HG03025 (cell line): Measurements from ENCODE around the gene MTHFD2L.

Experiments used
- ATAC-seq: cut with Tn5 transposase; IDR thresholded peaks from one replicate; pipeline ENCODE4 v1.9.1; 2021; ENCODE audit warnings: mild to moderate bottlenecking, moderate library complexity; ENCODE audit not compliant: unreplicated experiment, low FRiP score

The MTHFD2L gene

DNA sequence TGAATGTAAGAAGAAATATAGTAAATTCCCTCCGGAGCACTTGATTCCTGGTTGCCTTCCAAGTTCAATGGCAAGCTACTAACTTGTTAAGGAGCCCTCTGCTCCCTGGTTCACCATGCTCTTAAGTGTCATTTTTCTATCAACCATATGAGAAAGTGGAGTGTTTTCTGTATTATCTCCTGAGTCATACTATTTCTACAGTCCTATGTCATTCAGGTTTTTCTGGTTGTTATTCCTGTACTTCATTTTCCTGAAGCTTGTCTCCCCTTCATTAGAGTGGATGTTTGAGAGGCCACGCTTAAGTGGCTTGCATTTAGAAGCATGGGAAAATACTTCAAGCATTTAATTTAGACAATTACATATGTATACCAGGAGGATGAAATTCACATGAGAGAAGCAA is 135.6 kb downstream of the MTHFD2L start:
- no peak for ATAC-seq

DNA sequence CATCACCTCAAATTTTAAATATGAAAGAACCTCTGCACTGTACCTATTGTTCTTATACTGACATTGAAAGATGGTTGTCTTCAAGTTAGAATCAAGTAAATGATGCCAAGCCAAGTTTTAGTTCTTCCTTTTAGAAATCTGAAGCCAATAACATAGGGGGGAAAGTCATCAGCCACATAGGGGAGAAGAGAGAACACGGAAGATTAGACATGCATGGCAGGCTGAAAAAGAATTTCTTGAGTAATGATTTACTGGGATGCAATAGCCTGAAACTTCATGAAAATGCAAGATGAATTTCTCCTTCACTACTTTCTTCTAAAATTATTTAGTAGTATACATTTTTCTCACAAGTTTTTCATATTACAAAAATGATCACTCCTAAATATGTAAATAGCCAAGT is 136.8 kb downstream of the MTHFD2L start:
- ATAC-seq, result no peak

DNA sequence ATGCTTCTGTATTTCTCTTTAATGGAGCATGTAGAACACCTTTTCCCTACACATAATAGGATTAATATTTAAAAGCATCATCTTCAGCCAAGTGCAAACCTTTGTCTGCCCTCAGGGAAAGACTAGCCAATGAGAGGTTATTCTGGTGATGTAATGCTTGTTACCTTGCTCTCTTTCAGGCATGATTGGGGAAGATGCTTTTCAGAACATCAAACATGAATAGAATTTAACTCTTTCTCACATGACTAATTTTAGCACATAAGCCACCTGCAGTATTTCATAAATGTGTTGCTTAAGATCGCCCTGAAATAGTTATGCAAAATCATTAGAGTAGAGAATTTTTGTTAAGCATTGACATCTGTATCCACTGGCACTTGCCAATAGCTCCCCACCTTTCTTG is 139.6 kb downstream of the MTHFD2L start:
- no peak for ATAC-seq

DNA sequence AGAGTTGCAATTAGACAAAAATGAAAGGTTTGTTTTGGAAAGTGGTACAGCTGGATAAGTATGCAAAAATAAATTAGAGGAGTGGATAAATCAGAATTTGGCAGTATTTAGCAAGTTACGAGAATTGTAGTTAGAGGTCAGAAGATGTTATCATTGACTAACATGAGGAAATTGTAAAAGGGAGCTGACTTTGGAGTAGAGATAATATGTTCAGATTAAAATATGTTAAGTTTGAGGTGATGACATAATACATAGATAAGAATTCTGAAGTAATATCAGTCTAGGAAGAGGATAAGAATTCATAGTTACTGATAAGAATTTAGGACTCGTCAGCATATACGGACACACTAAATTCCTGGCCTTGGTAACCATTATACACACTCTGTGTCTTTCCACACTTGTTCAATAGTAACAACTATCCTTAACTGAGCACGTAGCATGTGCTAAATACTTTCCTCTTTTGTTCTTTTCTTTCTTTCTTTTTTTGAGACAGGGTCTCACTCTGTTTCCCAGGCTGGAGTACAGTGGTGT is 146.2 kb downstream of the MTHFD2L start:
- ATAC-seq, result no peak

DNA sequence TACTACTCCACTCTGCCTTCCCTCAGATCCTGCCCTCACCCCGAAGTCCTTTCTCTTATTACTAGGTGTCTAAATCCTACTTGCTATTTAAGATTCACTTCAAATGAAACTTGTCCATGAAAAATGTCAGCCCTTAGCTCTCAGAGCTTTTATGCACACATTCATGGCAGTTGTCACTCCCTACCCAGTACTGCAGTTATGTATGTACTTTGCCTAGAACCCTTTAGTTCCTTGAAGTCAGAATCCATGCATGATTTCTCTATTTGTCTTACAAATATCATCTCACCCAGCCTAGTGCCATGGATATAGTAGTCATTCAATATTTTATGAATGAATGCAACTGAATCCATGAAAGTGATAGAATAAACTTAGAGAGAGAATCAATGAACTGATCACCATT is 147.1 kb downstream of the MTHFD2L start:
- no peak for ATAC-seq

DNA sequence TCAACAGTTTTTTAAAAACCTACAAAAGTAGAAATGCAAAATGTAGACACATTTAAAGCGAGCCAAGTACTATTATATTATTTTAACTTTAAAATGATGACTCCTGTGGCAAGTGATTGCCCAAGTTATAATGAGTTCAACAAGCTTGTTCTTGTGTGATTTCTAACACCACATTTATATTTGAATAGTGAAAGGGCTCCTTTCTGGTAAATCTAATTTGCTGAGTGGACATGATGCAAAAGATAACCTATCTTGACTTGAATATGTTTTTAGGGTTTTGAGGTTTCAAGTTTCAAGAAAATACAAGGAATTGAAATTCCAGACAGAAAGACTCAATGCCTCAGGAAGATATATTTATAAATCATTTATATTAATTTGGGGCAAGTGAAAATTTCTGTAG is 149.3 kb downstream of the MTHFD2L start:
- ATAC-seq, result no peak

DNA sequence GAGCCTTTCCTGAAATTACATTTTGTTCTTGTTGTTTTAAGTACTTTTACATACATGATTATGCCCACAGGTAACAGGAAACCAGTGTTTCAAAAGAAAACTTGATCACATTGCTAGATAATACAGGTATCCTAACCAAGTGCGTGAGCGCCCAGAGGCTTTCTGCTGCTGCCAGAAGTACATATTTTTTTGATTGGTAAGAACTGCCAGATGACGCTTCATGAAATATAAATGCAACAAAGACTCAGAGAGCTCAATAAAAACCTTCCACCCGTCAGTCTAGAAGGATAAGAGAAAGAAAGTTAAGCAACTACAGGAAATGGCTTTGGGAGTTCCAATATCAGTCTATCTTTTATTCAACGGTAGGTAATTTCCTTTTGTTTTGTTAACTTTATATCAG is 150.3 kb downstream of the MTHFD2L start, which contains the start of gene EPGN:
Gene EPGN, plus strand, starts transcription at position 256 of the 400 bp plus-strand sequence. Its CDS starts 64 bp downstream, at position 320.
- no peak for ATAC-seq

DNA sequence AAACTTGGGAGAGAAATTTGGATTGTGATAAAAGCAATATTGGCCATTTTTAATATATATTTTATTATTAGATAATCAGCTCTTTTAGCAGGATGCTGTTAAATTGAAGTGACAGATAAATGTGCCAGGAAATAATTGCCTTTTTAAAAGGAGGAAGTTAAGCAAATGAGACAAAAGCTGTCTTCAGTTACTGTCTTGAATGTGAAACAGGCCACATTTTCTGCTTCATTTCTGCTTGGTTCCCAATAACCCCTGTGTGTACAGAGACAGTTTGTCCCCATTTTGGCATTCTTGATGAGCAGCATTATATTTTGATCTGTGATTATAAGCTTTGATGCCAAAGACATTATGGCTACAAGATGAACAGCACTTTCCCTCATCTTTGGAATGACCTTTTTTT is 151.3 kb downstream of the MTHFD2L start:
- ATAC-seq, result no peak

DNA sequence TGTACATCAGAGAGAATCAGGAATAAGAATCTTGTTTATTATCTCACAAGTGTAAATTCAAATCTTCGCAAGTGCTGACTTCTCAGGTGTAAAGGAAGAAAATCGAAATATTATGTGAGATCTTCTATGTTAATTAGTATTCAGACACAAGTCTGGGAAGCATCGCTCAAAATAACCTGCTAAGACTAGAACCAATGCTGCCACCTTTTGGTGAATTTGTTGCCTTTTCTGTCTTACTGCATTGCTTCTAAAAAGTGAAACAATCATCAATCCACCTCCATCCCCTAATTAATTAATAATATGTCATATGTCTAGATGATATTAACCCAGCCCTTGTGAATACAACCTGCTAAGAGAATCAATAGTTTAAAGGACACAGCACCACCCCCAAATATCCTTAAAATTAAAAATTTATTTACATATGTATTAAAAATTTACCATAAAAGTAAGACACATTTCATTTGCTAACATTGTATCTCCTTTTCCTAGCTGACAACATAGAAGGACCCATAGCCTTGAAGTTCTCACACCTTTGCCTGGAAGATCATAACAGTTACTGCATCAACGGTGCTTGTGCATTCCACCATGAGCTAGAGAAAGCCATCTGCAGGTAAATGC is 153.9 kb downstream of the MTHFD2L start:
- peak; percentile 72 for ATAC-seq

DNA sequence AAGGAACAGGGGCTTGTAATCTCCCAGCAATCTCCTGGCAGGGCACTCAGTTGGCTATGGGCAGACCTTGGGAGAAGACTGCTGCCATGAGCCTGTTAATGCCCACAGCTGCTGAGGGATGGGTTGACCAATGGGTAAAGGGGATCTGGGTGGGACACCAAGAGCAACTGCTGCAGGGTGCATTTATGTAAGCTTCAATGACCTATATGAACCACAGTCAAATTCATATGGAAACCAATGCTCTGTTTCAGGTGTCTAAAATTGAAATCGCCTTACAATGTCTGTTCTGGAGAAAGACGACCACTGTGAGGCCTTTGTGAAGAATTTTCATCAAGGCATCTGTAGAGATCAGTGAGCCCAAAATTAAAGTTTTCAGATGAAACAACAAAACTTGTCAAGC is 156.4 kb downstream of the MTHFD2L start:
- no peak for ATAC-seq

DNA sequence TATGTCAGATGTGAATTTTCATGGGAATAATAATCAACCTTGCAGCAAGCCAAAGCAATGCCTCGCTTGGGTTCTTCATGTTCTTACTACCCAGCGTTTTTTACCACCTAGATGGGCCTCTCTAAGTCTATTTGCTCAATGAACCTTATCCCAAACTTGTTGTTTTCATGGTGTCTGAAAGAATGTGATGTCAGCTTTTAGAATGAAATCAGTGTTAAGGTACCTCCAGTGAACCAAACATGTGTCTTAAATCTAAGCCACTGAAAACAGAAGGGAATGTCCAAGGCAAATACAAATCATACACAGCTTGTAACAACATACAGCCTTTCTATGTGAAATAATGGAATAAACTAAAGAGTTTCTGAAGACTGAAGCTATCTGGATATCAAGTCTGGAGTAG is 157.0 kb downstream of the MTHFD2L start:
- ATAC-seq, result no peak

DNA sequence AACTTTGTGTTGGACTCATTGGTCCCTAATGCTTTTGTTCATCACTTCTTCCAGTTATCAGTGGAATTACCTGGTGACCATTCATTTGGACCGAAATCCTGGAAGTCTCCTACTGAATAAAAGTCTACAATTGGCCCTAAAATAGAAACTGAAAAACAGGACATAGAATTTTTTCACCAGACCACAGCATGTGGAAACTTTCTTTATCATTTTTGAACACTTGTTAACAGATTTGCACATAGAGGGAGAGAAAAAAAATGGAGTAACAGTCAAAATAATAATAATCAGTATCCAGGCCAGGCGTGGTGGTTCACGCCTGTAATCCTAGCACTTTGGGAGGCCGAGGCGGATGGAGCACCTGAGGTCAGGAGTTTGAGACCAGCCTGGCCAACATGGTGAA is 157.5 kb downstream of the MTHFD2L start:
- ATAC-seq, result no peak

DNA sequence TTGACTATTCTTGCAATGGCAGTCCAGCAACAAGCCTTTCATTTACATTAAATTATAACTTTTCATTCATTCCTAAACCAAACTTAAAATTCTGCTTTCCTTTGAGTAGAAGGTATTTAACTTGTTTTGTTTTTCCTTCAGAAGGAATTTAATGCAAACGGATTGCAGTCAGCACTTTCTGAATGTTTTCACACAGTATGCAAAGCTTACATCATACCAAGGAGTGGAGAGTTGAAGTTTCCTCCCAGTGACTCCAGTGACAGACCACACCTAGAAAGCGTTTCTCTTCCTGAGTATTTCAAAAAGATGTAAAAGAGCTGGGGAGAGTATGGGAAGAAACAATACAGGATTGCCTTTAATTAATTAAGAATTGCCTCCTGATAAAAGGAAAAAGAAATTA is 158.5 kb downstream of the MTHFD2L start:
- no peak for ATAC-seq

DNA sequence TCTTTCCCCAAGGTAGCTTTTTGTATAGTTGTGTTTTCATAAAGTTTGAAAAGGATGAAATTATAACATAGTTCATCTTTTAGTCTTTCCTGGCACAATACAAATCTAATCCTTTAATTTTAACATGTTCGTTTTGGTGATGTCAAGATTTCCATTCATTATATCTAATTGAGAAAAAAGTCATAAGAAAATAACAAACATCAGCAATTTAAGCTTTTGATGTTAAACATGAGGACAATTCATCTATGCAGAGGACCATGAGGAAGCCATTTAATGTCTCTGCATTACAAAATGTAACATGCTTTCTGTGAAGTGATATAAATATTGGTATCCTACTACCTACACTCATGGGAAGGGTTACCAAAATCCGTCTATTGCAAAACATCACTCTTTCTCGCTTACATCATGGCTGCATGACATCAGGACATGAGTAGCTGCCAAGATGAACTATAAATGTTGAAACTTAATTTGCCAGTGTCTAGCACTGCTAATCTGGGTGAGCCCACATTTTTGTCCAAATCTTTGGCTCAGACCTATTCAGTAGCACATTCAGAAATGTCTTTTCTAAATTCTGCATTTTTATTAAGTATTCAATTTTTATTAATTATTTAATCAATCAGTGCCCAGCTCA is 159.8 kb downstream of the MTHFD2L start:
- ATAC-seq, result no peak

DNA sequence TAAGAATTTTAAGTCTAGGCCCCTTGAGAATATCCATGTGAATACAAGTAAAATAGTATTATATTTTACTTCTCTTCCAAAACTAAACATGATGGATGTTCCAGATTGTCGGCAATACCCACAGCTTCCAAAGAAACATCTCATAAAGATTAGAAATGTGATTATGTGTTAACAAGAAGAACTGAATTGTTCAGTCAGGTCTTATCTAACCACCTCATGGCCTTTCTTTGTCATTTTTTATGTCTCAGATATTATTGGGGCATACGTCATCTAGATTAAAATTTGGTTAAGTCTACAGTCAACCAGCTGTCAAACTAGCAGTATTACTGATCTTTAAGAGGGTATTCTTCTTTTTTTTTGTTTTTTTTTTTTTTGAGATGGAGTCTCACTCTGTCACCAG is 160.4 kb downstream of the MTHFD2L start:
- no peak for ATAC-seq

DNA sequence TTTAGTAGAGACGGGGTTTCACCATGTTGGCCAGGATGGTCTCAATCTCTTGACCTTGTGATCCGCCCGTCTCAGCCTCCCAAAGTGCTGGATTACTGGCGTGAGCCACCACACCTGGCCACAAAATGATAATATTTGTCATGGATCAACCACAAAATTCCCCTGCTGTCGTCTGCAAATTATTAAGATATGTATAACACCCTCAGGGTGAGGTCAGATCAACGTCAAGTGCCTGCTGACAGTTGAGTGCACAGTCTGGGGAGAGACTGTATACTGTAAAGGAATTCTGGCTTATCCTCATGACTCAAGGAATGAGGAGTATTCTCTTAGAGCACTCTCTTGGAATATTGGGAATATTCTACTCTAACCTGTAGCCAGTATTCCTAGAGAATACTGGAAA is 161.6 kb downstream of the MTHFD2L start:
- ATAC-seq, result no peak

DNA sequence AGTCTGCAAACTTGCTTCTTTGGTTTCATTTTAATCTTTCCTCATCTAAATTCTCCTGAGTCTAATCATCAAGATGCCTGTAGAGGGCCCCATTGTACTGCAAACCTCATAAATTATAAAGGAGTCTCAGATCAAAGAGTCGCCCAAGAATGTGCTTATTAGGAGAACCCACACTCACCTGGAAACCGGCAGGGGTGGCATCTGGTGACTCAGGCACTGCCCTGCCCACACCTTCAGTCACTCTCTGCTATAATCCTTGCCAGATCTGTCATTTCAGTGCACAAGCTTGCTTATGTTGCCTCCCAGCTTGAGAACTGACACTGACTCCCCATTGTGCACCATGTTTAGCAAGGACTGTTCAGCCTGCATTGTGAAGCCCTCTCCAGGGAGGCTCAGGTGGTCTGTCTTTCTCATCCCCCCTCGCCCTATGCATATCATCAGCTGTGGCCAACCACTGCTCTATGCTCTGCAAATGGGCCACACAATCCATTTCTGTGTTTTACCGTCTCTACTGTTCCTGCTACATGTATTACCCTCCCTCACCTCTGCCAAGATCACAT is 162.7 kb downstream of the MTHFD2L start:
- peak; percentile 70 for ATAC-seq

DNA sequence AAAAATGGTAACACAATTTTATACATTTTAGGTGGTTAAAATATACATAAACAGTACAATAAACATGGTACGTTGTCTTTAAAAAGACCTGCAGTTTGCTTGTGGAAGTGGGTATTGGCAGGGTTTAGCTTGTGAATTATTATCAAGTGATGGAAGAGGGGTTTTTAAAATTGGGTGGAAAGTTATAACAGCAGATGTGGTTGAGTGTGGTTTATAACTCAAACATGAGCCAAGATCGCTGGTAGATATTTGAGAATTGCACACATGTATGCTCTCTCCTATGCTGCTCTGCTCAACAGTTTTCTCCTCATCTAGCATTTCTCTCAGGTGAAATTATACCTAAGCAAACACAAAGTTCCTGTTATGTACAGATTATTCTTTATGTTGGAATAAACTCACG is 164.4 kb downstream of the MTHFD2L start:
- no peak for ATAC-seq

DNA sequence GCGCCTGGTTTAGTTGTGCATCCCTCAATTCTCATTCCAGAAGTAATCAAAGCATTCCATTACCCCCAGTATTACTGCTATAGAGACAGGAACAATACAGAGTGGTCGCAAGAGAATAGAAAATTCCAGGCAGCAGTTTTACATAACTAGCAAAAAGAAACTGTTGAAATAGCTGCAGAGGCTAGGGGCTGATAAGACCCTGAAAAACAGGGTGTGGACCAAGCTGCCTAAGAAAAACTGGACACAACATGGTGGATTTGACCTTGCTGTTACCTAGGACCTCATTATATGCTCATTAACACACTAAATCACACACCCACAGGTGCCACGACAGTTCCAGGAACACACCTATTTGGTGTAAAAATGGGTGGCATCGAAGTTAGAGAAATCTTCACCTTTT is 165.7 kb downstream of the MTHFD2L start:
- ATAC-seq, result no peak

DNA sequence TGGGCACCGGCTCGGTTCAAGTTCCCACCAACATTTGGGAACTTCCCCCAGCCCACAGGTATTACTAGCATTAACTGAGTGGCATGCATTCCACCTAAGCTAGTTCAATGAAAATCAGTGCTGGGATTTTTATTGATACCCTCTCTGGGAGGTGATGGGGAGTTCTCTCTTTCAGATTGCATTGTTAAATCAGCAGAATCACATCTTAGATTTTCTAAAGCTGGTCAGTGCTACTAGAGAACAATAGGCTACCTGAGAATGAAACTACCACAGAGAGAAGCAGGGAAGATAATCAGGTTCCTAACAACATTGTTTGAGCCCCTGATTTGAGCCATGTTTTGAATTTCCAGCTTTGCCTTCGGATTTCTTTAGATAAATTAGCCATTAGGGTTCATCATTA is 166.3 kb downstream of the MTHFD2L start:
- no peak for ATAC-seq

DNA sequence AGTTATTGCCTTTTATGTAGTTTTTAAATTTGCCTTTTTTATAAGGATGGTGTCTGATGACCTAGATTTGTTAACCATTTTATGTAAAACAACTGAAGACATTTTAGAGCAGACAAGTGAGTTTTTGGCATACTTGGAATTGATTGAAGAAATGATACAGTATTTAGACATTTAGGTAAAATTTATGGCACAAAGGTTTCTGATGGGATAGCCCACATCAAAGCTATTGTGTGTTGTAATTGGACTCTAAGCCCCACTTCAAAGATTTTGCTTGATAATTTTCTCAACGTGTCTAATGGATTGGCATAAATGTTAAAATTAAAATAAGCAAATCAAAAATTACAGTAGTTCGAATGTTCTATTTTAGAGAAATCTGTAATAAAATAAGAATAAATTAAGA is 168.0 kb downstream of the MTHFD2L start:
- no peak for ATAC-seq

DNA sequence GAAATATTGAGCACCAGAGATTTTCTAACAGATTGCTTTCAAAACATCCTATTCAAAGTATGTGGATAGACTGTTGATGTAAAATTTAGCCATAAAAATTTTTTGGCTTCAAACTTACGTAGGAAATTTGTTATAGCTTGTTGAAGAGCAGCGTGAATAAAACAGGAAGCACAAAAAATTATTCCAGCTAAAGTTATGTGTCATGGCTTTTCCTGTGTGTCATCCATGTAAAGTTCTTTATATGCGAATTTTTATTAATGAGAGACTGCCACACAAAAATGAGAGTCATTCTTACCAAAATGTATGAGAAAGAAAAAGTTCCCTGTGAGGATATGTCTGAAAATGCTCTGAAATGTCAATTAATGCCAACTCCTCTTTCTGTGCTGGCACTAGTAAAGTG is 169.8 kb downstream of the MTHFD2L start:
- no peak for ATAC-seq
